K562 (cell line): Measurements from ENCODE around the gene USP2. TPM values are rescaled to one million over a fixed set of nuclear protein-coding genes. Genes with fewer than 3 reads are reported as not detected.

Experiments used
- ATAC-seq: fragments of 200-7000 bp; cut with Tn5 transposase; 3 replicates; pipeline ENCODE4 v1.9.1; 2020; ENCODE audit warnings: moderate library complexity
- BruUV-seq: library from RNA; stranded (reverse); fragments of 400-500 nt; replicated peaks from 2 replicates; lab custom pipeline; 2021; lab: Mats Ljungman, UMichigan
- CTCF ChIA-PET: fragments of 300-600 bp; formaldehyde crosslinking; extraction: SDS; loops from one replicate; lab custom pipeline; 2021; ENCODE audit warnings: low intra/inter-chr PET ratio; lab: Yijun Ruan, JAX
- POLR2A ChIA-PET: fragments of 300-600, 350-650 bp; sonication (Branson Sonifier 250); formaldehyde crosslinking; extraction: SDS; loops from one replicate; lab custom pipeline; 2021; ENCODE audit warnings: antibody characterized with exemption, inconsistent platforms; lab: Yijun Ruan, JAX
- DNase-seq, 4 experiments: peaks; one replicate each; pipeline versions ENCODE4 v3.0.0 to v3.0.0-alpha.2; 2011 to 2018; ENCODE audit warnings: low spot score in 3 of 4, mixed read lengths in 3 of 4; ENCODE audit errors: extremely low read depth in 1 of 4
- FAIRE-seq: peaks from 2 replicates; lab custom pipeline; 2011; peaks lifted over from hg19 to GRCh38; lab: Jason Lieb, UNC
- H2AFZ ChIP-seq: 2 replicates; pipeline ENCODE4 v1.6.0; 2011; ENCODE audit warnings: low read depth, low read length, control low read depth, inconsistent platforms
- H3K27ac ChIP-seq: fragments of 200-600 bp; 3 replicates; pipeline ENCODE4 v1.8.0; 2011; ENCODE audit warnings: low read depth, mild to moderate bottlenecking, control low read depth, inconsistent platforms, low read length, moderate library complexity, mixed read lengths; ENCODE audit errors: extremely low read depth
- H3K27me3 ChIP-seq, 2 experiments: fragments of 300-600 bp in 1 of 2; 2 replicates in 1 of 2; 3 replicates in 1 of 2; pipeline versions ENCODE4 v1.6.0 to v1.8.0; 2011; ENCODE audit warnings: inconsistent platforms in 2 of 2, low read length in 2 of 2, mild to moderate bottlenecking in 1 of 2, mixed read lengths in 1 of 2, moderate library complexity in 1 of 2; ENCODE audit not compliant: control insufficient read depth in 2 of 2, insufficient read depth in 2 of 2
- H3K36me3 ChIP-seq: fragments of 300-600 bp; 3 replicates; pipeline ENCODE4 v1.8.0; 2011; ENCODE audit warnings: mild to moderate bottlenecking, low read length, inconsistent platforms; ENCODE audit not compliant: control insufficient read depth, insufficient read depth
- H3K4me1 ChIP-seq, 2 experiments: fragments of 200-600 bp in 1 of 2; replicated peaks in 1 of 2; 2 replicates in 1 of 2; 3 replicates in 1 of 2; pipeline versions ENCODE4 v1.5.1 to v1.8.0; 2011; ENCODE audit warnings: inconsistent platforms in 2 of 2, low read length in 2 of 2, mild to moderate bottlenecking in 1 of 2, mixed read lengths in 1 of 2, moderate library complexity in 1 of 2; ENCODE audit not compliant: control insufficient read depth in 2 of 2, insufficient read depth in 2 of 2
- H3K4me2 ChIP-seq: 2 replicates; pipeline ENCODE4 v1.6.1; 2011; ENCODE audit warnings: low read length, control low read depth, inconsistent platforms, mixed read lengths; ENCODE audit not compliant: insufficient read depth
- H3K4me3 ChIP-seq: fragments of 200-600 bp; sonication (generic), shearing (Covaris generic); 2 replicates; pipeline ENCODE4 v1.5.1; 2016; ENCODE audit warnings: control low read depth, inconsistent platforms
- H3K79me2 ChIP-seq: fragments of 200-600 bp; 3 replicates; pipeline ENCODE4 v1.8.0; 2011; ENCODE audit warnings: low read length, inconsistent platforms; ENCODE audit not compliant: control insufficient read depth, insufficient read depth
- H3K9ac ChIP-seq, 2 experiments: 2 replicates each; pipeline versions ENCODE4 v1.6.0 to v1.6.1; 2011; ENCODE audit warnings: low read depth in 2 of 2, low read length in 2 of 2, control low read depth in 1 of 2, inconsistent platforms in 1 of 2, mild to moderate bottlenecking in 1 of 2, mixed read lengths in 1 of 2; ENCODE audit not compliant: insufficient read depth in 1 of 2
- H3K9me1 ChIP-seq: one replicate; pipeline ENCODE4 v1.6.0; 2011; ENCODE audit warnings: inconsistent platforms, mild to moderate bottlenecking, low read length, moderate library complexity; ENCODE audit not compliant: control insufficient read depth, insufficient read depth
- H3K9me3 ChIP-seq: replicated peaks from 2 replicates; pipeline ENCODE4 v1.5.1; 2011; ENCODE audit warnings: low read depth, low read length, inconsistent platforms; ENCODE audit not compliant: control insufficient read depth, insufficient read depth
- H4K20me1 ChIP-seq: replicated peaks from 2 replicates; pipeline ENCODE4 v1.6.1; 2011; ENCODE audit warnings: low read length, inconsistent platforms, mixed read lengths; ENCODE audit not compliant: control insufficient read depth, insufficient read depth
- BRD4 ChIP-seq: fragments of 200-600 bp; sonication (generic); IDR thresholded peaks from 2 replicates; pipeline ENCODE4 v1.6.1; 2017; ENCODE audit warnings: inconsistent platforms
- KLF6 ChIP-seq: fragments of 250-450 bp; sonication (Bioruptor Pico); IDR thresholded peaks from 2 replicates; pipeline ENCODE4 v1.4.0; 2020; ENCODE audit warnings: mild to moderate bottlenecking, moderate library complexity, borderline replicate concordance
- MEIS2 ChIP-seq: fragments of 450-650 bp; IDR thresholded peaks from 2 replicates; pipeline ENCODE4 v1.6.1; 2014; ENCODE audit warnings: mild to moderate bottlenecking; ENCODE audit not compliant: partially characterized antibody
- MXD1 ChIP-seq: fragments of 250-450 bp; sonication (Bioruptor Pico); IDR thresholded peaks from 2 replicates; pipeline ENCODE4 v1.8.0; 2021; ENCODE audit warnings: borderline replicate concordance, mild to moderate bottlenecking, moderate library complexity; ENCODE audit not compliant: poor library complexity, severe bottlenecking
- PRDM10 ChIP-seq: fragments of 450-650 bp; IDR thresholded peaks from 2 replicates; pipeline ENCODE4 v1.6.1; 2018; ENCODE audit not compliant: partially characterized antibody
- RAD21 ChIP-seq, 2 experiments: fragments of 250-450 bp in 1 of 2; fragments of 450-650 bp in 1 of 2; sonication (Bioruptor Pico) in 1 of 2; formaldehyde crosslinking in 1 of 2; IDR thresholded peaks in 1 of 2; conservative IDR thresholded peaks in 1 of 2; 2 replicates each; pipeline versions ENCODE4 v1.4.0 to v1.8.0; 2020 to 2022; ENCODE audit warnings: mild to moderate bottlenecking in 2 of 2, moderate library complexity in 1 of 2
- SRSF9 ChIP-seq: fragments of 200-400 bp; formaldehyde crosslinking; IDR thresholded peaks from 2 replicates; pipeline ENCODE4 v1.6.1; 2017; ENCODE audit warnings: low read depth, low read length, borderline replicate concordance
- ZBTB49 ChIP-seq: sonication (generic); formaldehyde crosslinking; IDR thresholded peaks from 2 replicates; pipeline ENCODE4 v1.8.0; 2022; ENCODE audit warnings: missing genetic modification reagents, mild to moderate bottlenecking, borderline replicate concordance
- ZNF561 ChIP-seq: fragments of 450-650 bp; formaldehyde crosslinking; conservative IDR thresholded peaks from 2 replicates; pipeline ENCODE4 v1.4.0; 2020; ENCODE audit warnings: mild to moderate bottlenecking, moderate library complexity
- ZNF766 ChIP-seq: fragments of 200-800 bp; sonication (Bioruptor generic); conservative IDR thresholded peaks from 2 replicates; pipeline ENCODE4 v1.6.1; 2016; ENCODE audit warnings: missing genetic modification characterization, missing compliant biosample characterization
- WGBS: fragments of 100-300 bp; shearing (Covaris generic); methylation state at CpG from one replicate; pipeline ENCODE4 v1.1.6; 2016; ENCODE audit warnings: low coverage, mixed read lengths; ENCODE audit not compliant: insufficient coverage; ENCODE audit errors: missing lambda C conversion rate; 5-methylcytosine and 5-hydroxymethylcytosine counted together
- in situ Hi-C: fragments of 300-500 bp; cut with MboI; formaldehyde crosslinking; loops from 4 replicates; pipeline ENCODE4 v1.15.0; 2018; ENCODE audit warnings: inconsistent platforms, mixed read lengths
- intact Hi-C: fragments of 100-400 bp; cut with micrococcal nuclease; formaldehyde crosslinking; loops from 2 replicates; pipeline ENCODE4 v1.14.2; 2022
- polyA plus RNA-seq, 8 experiments: library from polyadenylated mRNA; depleted of rRNA in 4 of 8; stranded (reverse) in 5 of 8; unstranded in 3 of 8; fragments of >200 nt; fragmentation: Nextera tagmentation in 2 of 8; fragmentation: Illumina TruSeq in 1 of 8; extraction: Ambion mirVana in 2 of 8; extraction: Trizol in 1 of 8; gene quantifications; 2 replicates each; pipeline versions ENCODE4 v1.2.1 to v1.2.3, GENCODE V29; 2011 to 2014; ENCODE audit warnings: inconsistent platforms in 1 of 8, missing spikeins in 1 of 8
- total RNA-seq, 7 experiments: library from RNA; depleted of rRNA in 6 of 7; stranded (reverse); fragments of >200 nt in 6 of 7; fragmentation: Illumina TruSeq in 2 of 7; extraction: Trizol in 2 of 7; gene quantifications; 2 replicates each; pipeline versions ENCODE4 v1.2.1 to v1.2.3, GENCODE V29; 2011 to 2021; ENCODE audit warnings: low replicate concordance in 1 of 7

USP2 gene
- total and polyA plus RNA-seq, 9 of the 15 experiments (the other 6 are each of a cell fraction or from before 2014, with no cell fraction given): 2.8 to 16.9 (median 3.9) TPM

GRCh38 chr11:119388103-119388502 lies 6.6 kb upstream of the USP2 start (continued):
- TF ChIP-seq ZBTB49 (CRISPR knock-in tag) (no peak), PRDM10 (no peak)
- TF ChIP-seq, all 486 proteins: peak for 0

GRCh38 chr11:119384332-119384731 lies 2.8 kb upstream of the USP2 start:
- Histone ChIP-seq H3K4me1 (peaks cover 14 to 22% of the 10 kb centered on the region in 2 experiments), H3K4me2 (no peak overlapping the region), H3K27ac (no peak overlapping the region), H2AFZ (no peak overlapping the region), H3K27me3 (no peaks in the 10 kb centered on the region), H3K9ac (no peak overlapping the region), H3K9me1 (no peaks in the 10 kb centered on the region), H4K20me1 (no peaks in the 10 kb centered on the region), H3K9me3 (no peaks in the 10 kb centered on the region; the same call in 1 of the 2 replicates), H3K36me3 (no peaks in the 10 kb centered on the region), H3K79me2 (peaks cover 14% of the 10 kb centered on the region), H3K4me3 (no peak overlapping the region)
- CTCF ChIA-PET: interaction anchor here (1.3 kb wide), 1 partner anchor 91 kb away, joined by 4 read pairs; no protein-coding TSS in a partner anchor
- peak in 1 of 4 experiments; percentile 3 for DNase-seq
- POLR2A ChIA-PET: interaction anchor here (1.1 kb wide), 1 partner anchor 9 kb away, joined by 4 read pairs; no protein-coding TSS in a partner anchor
- ATAC-seq: no peak
- no TSS peak for BruUV-seq
- WGBS: 58% methylated on average over 2 of the region's 2 CpGs
- FAIRE-seq: no peak
- in situ Hi-C loops (no loop called here), intact Hi-C loops (no loop called here)
- TF ChIP-seq BRD4: no peak
- no peak for TF ChIP-seq ZNF561 (CRISPR knock-in tag)
- no peak for TF ChIP-seq ZNF766 (CRISPR knock-in tag)
- peak in 1 of 2 experiments; percentile 27; a peak in 2 of 4 replicates for TF ChIP-seq RAD21 (CRISPR knock-in tag; conservative IDR thresholded peaks at IDR 0.05 in 1 of 2, IDR thresholded peaks at IDR 0.05 in 1 of 2)
- no peak for TF ChIP-seq KLF6 (CRISPR knock-in tag)
- peak; percentile 41 for TF ChIP-seq MEIS2
- TF ChIP-seq MXD1: no peak
- no peak for TF ChIP-seq SRSF9
